ENCODE results near the gene EIF3K.
"Not testable (repeated sequence)": the region's sequence is repeated elsewhere in the genome, so short reads cannot be mapped to it uniquely, and the experiment has no call there.

EIF3K gene

DNA sequence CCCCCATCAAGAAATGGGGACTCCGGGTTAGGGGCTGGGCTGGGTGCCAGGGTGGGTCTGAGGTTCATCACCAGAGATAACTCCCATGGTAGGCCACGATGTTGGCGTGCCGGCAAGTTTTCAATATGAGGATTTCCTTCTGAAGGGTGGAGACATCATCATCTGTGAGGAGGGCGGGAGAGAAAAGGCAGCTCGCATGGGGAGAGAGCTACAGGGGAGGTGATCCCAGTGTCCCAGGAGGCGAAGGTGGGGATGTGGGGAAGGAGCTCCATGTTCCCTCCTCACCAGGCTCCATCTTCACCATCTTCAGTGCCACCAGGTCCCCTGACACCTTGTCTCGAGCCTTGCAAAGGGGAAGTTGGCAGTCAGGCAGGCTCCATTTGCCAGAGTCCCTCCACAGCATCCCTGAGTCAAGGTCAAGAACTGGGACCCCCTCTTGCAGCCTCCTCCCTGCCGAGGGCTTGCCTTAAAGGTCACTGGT lies 1.7 kb upstream of the EIF3K start:
- ChIA-PET CTCF (interaction anchor here (0.6 kb wide), 1 partner anchor 72 kb away, joined by 3 read pairs; no protein-coding TSS in a partner anchor), POLR2A (ENCODE audit: low non-redundant PET) (interaction anchor here (1.0 kb wide), 1 partner anchor 66 kb away, joined by 5 read pairs; no protein-coding TSS in a partner anchor)
- TF ChIP-seq, protein P1, sequence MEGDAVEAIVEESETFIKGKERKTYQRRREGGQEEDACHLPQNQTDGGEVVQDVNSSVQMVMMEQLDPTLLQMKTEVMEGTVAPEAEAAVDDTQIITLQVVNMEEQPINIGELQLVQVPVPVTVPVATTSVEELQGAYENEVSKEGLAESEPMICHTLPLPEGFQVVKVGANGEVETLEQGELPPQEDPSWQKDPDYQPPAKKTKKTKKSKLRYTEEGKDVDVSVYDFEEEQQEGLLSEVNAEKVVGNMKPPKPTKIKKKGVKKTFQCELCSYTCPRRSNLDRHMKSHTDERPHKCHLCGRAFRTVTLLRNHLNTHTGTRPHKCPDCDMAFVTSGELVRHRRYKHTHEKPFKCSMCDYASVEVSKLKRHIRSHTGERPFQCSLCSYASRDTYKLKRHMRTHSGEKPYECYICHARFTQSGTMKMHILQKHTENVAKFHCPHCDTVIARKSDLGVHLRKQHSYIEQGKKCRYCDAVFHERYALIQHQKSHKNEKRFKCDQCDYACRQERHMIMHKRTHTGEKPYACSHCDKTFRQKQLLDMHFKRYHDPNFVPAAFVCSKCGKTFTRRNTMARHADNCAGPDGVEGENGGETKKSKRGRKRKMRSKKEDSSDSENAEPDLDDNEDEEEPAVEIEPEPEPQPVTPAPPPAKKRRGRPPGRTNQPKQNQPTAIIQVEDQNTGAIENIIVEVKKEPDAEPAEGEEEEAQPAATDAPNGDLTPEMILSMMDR (conservative IDR thresholded peaks at IDR 0.05; ENCODE audit: low read depth) = no peak
- DNase-seq (ENCODE audit: low spot score) = no peak
- H3K27ac ChIP-seq = peak overlapping the region; percentile 89

DNA sequence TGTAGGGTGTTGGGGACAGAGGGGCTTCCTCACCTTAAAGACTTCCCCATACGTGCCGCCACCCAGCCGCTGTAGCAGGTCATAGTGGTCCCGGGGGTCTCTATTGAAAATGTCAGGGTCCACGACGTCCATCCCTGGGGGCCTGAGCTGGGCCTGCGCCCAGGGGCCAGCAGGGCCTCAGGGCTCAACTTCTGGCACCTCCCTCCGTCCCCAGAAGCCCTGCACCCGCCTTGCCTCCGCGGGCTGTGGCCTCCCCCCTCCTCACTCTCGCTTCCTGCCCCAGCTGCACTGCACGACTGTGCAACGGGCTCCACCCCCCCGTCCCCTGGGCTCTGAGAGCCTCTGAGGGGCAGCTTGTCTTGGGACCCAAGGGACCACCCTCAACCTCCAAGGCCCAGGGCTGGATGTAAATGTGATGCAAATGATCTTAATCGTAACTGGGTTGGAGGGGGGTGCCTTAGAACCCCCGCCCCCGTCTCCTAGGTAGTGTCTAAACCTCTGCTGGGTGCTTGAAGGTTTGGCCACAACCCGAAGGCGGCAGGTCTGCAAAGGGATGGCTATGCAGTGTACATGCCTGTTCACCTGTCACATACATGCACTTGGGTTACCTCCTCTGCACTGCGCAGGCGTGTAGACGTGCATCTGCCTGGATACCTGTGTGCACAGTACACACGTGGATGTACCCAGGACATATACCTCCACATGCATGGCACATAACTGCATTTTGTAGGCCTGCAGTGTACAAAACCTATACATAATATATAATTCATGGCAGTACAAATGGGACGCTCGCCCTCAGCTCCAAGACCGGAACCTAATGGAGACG lies 1.0 kb upstream of the EIF3K start, which contains the start of gene MAP4K1:
TSS of gene MAP4K1 (minus strand) at position 190 of the 826 bp plus-strand sequence. CDS start at position 132, 58 bp downstream.
- ChIA-PET CTCF (interaction anchor here (0.6 kb wide), 1 partner anchor 73 kb away, joined by 3 read pairs; no protein-coding TSS in a partner anchor), POLR2A (ENCODE audit: low non-redundant PET) (interaction anchor here (1.0 to 1.2 kb wide), 2 partner anchors 8 to 38 kb away, joined by 3 to 6 read pairs; no protein-coding TSS in a partner anchor)
- TF ChIP-seq, protein P1 (conservative IDR thresholded peaks at IDR 0.05; ENCODE audit: low read depth) = no peak
- peak within 1 kb of the TSS; percentile 89 for H3K27ac ChIP-seq
- no peak for DNase-seq (ENCODE audit: low spot score)

DNA sequence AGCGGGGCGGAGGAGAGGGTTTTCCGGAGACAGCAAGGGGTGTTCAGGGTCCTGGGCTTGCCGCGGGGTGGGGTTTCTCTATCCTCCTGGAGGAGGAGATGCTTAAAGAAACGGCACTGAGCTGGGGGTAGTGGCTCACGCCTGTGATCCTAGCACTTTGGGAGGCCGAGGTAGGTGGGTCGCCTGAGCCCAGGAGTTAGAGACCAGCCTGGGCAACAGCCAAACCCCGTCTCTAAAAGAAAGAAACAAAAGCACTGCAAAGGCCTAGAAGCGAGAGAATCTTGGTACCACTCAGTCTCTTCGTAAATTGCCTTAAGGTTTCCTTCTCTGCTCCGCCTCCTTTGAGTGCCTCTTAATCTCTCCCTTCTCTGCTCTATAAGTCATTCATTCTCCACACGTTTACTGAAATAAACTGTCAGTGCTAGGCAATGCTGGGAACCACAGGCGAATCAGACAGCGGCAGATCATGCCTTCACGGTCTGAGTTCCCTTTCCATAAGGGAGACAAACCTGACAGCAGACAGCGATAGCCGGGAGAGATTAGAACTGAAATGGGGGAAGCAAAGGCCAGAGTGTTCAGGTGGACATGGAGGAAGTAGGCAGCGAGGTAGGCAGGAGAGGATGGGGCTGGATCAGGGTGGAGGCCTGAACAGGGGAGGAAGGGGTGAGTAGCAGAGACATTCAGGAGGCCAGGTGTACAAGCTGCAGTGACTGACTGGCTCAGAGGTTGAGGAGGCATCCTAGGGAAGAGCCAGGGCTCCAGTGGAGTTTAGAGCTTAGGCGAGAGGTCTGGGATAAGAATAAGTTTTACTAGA lies 580 bp downstream of the EIF3K start:
- no peak for DNase-seq (ENCODE audit: low spot score)
- TF ChIP-seq, protein P1 (conservative IDR thresholded peaks at IDR 0.05; ENCODE audit: low read depth) = no peak
- ChIA-PET CTCF (interaction anchor here (0.5 to 1.7 kb wide), 3 partner anchors 17 to 327 kb away, joined by 3 to 7 read pairs (median 3); no protein-coding TSS in a partner anchor), POLR2A (ENCODE audit: low non-redundant PET) (interaction anchor here (0.6 to 1.2 kb wide), 4 partner anchors 10 to 40 kb away, joined by 3 to 6 read pairs (median 3); partner anchors contain the start of gene ACTN4)
- peak overlapping the region; percentile 89 for H3K27ac ChIP-seq

DNA sequence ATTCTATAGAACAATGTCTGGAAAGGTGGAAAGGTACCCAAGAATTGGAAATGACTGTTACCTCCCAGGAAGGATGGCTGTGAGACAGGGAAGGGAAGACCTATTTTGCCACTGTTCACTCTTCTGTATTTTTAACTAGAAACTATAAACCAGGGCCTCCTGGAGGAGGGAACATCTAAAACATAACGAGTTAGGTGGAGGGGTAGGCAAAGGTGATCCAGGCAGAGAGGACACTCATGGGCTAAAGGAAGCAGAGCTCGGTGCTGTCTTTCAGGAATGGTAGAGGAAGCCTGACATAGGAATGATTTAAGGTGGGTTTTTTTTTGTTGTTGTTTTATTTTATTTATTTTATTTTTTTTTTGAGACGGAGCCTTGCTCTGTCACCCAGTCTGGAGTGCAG lies 5.8 kb downstream of the EIF3K start:
- H3K27ac ChIP-seq = no peak overlapping the region
- ChIA-PET CTCF (interaction anchor here (0.6 to 1.0 kb wide), 2 partner anchors 33 to 94 kb away, joined by 3 to 7 read pairs; no protein-coding TSS in a partner anchor), POLR2A (ENCODE audit: low non-redundant PET) (interaction anchor here (0.5 kb wide), 1 partner anchor 106 kb away, joined by 3 read pairs; no protein-coding TSS in a partner anchor)
- DNase-seq (ENCODE audit: low spot score) = no peak
- TF ChIP-seq, protein P1 (conservative IDR thresholded peaks at IDR 0.05; ENCODE audit: low read depth) = no peak

DNA sequence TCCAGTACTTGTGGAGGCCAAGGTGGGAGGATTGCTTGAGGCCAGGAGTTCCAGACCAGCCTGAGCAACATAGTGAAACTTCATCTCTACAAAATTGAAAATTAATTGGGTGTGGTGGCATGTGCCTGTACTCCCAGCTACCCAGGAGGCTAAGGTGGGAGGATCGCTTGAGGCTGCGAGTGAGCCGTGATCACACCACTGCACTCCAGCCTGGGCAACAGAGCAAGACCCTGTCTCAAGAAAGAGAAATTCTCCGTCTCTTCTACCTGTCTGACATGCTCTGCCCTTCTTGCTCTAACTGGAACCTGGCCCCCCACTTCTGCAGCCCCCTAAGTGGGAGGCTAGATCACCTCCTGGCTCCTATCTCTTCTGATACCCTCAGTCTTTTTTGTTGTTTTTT lies 7.4 kb downstream of the EIF3K start:
- ChIA-PET CTCF (no interaction called here), POLR2A (ENCODE audit: low non-redundant PET) (no interaction called here)
- TF ChIP-seq, protein P1 (conservative IDR thresholded peaks at IDR 0.05; ENCODE audit: low read depth) = no peak
- H3K27ac ChIP-seq = no peak overlapping the region
- no peak for DNase-seq (ENCODE audit: low spot score)

DNA sequence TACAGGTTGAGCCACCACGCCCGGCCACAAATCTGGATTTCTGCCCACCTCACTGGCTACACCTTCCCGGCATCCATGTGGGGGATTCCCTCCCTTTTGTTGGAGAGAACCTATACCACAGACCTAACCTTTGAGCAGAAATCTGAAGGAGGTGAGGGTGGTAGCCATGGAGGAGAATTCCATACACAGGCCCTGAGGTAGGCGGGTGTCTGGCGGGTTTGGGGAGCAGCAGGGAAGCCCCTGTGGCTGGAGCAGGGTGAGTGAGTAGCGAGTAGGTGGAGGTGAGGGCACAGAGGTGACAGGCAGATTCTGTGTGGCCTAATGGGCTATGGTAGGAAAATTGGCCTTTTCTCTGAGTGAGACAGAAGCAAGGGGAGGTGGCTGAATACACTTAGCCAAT lies 10.6 kb downstream of the EIF3K start:
- TF ChIP-seq, protein P1 (conservative IDR thresholded peaks at IDR 0.05; ENCODE audit: low read depth) = no peak
- POLR2A ChIA-PET (ENCODE audit: low non-redundant PET) = no interaction called here
- peak overlapping the region; percentile 55 for H3K27ac ChIP-seq
- DNase-seq (ENCODE audit: low spot score) = no peak
- CTCF ChIA-PET = interaction anchor here (0.6 kb wide), 1 partner anchor 82 kb away, joined by 3 read pairs; no protein-coding TSS in a partner anchor

DNA sequence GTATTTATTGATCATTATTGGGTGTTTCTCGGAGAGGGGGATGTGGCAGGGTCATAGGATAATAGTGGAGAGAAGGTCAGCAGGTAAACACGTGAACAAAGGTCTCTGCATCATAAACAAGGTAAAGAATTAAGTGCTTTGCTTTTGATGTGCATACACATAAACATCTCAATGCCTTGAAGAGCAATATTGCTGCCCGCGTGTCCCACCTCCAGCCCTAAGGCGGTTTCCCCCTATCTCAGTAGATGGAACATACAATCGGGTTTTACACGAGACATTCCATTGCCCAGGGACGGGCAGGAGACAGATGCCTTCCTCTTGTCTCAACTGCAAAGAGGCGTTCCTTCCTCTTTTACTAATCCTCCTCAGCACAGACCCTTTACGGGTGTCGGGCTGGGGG lies 12.3 kb downstream of the EIF3K start:
- peak overlapping the region; percentile 84 for H3K27ac ChIP-seq
- CTCF ChIA-PET; POLR2A ChIA-PET (ENCODE audit: low non-redundant PET); DNase-seq (ENCODE audit: low spot score): not testable (repeated sequence)

DNA sequence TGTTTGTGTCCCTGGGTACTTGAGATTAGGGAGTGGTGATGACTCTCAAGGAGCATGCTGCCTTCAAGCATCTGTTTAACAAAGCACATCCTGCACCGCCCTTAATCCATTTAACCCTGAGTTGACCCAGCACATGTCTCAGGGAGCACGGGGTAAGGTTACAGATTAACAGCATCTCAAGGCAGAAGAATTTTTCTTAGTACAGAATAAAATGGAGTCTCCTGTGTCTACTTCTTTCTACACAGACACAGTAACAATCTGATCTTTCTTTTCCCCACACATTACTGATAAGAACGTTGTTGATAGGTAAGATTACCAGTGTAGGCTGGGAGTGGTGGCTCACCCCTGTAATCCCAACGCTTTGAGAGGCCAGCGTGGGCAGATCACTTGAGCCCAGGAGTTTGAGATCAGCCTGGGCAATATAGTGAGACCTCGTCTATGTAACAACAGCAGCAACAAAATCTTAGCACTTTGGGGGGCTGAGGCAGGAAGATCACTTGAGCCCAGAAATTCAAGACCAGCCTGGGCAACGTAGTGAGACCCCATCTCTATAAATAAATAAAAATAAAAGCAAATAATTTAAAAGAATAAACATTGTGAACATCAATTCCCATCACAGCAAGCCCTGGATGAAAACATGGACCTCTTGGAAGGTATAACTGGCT lies 13.0 kb downstream of the EIF3K start:
- peak overlapping the region; percentile 84 for H3K27ac ChIP-seq
- POLR2A ChIA-PET (ENCODE audit: low non-redundant PET); DNase-seq (ENCODE audit: low spot score): not testable (repeated sequence)
- CTCF ChIA-PET = interaction anchor here (0.7 kb wide), 1 partner anchor 113 kb away, joined by 3 read pairs; no protein-coding TSS in a partner anchor

Data from RWPE1 (cell line).